HEK293T (cell line): ENCODE measurements around the gene MGMT.

Experiments used
- CTCF ChIA-PET: fragments of 350-600 bp; formaldehyde crosslinking; extraction: SDS; loops from one replicate; lab custom pipeline; 2021; ENCODE audit warnings: antibody characterized with exemption, inconsistent platforms; lab: Yijun Ruan, JAX
- POLR2A ChIA-PET: fragments of 350-600 bp; formaldehyde crosslinking; extraction: SDS; loops from one replicate; lab custom pipeline; 2020; ENCODE audit warnings: antibody characterized with exemption, inconsistent platforms; lab: Yijun Ruan, JAX
- DNase-seq: peaks from one replicate; pipeline ENCODE4 v3.0.0; 2012; ENCODE audit warnings: mixed read lengths; ENCODE audit errors: extremely low spot score
- ARNT ChIP-seq: fragments of 450-650 bp; IDR thresholded peaks from 2 replicates; pipeline ENCODE4 v1.6.1; 2017; ENCODE audit warnings: mild to moderate bottlenecking
- BHLHE40 ChIP-seq: fragments of 450-650 bp; IDR thresholded peaks from 2 replicates; pipeline ENCODE4 v1.6.1; 2016; ENCODE audit warnings: mild to moderate bottlenecking, moderate library complexity, borderline replicate concordance
- CTBP1 ChIP-seq: fragments of 450-650 bp; IDR thresholded peaks from 2 replicates; pipeline ENCODE4 v1.6.1; 2016; ENCODE audit warnings: borderline replicate concordance
- ELF4 ChIP-seq: fragments of 450-650 bp; IDR thresholded peaks from 2 replicates; pipeline ENCODE4 v1.6.1; 2017; ENCODE audit warnings: antibody characterized with exemption
- FOXA1 ChIP-seq: fragments of 450-650 bp; IDR thresholded peaks from 2 replicates; pipeline ENCODE4 v1.6.1; 2016; ENCODE audit warnings: mild to moderate bottlenecking
- FOXK2 ChIP-seq: fragments of 450-650 bp; IDR thresholded peaks from 2 replicates; pipeline ENCODE4 v1.6.1; 2016; ENCODE audit warnings: mild to moderate bottlenecking
- FOXM1 ChIP-seq: fragments of 450-650 bp; IDR thresholded peaks from 2 replicates; pipeline ENCODE4 v1.6.1; 2017; ENCODE audit warnings: mild to moderate bottlenecking, borderline replicate concordance
- HDGF ChIP-seq: fragments of 450-650 bp; IDR thresholded peaks from 2 replicates; pipeline ENCODE4 v1.6.1; 2017; ENCODE audit warnings: antibody characterized with exemption, borderline replicate concordance
- L3MBTL2 ChIP-seq: fragments of 450-650 bp; conservative IDR thresholded peaks from 2 replicates; pipeline ENCODE4 v1.6.1; 2016; ENCODE audit warnings: mild to moderate bottlenecking
- LEF1 ChIP-seq: fragments of 450-650 bp; IDR thresholded peaks from 2 replicates; pipeline ENCODE4 v1.6.1; 2017; ENCODE audit warnings: mild to moderate bottlenecking, borderline replicate concordance
- NFRKB ChIP-seq: fragments of 450-650 bp; IDR thresholded peaks from 2 replicates; pipeline ENCODE4 v1.6.1; 2016; ENCODE audit warnings: mild to moderate bottlenecking, moderate library complexity
- PKNOX1 ChIP-seq: fragments of 450-650 bp; IDR thresholded peaks from 2 replicates; pipeline ENCODE4 v1.6.1; 2016
- SP1 ChIP-seq: fragments of 450-650 bp; IDR thresholded peaks from 2 replicates; pipeline ENCODE4 v1.6.1; 2017
- SUZ12 ChIP-seq: fragments of 450-650 bp; IDR thresholded peaks from 2 replicates; pipeline ENCODE4 v1.6.1; 2016; ENCODE audit warnings: mild to moderate bottlenecking
- TARDBP ChIP-seq: fragments of 450-650 bp; IDR thresholded peaks from 2 replicates; pipeline ENCODE4 v1.6.1; 2016
- ZNF384 ChIP-seq: fragments of 450-650 bp; IDR thresholded peaks from 2 replicates; pipeline ENCODE4 v1.6.1; 2016

MGMT gene

GRCh38 chr10:129448539-129448938 is 18.5 kb upstream of the MGMT start:
- CTCF ChIA-PET, result interaction anchor here (0.6 kb wide), 1 partner anchor 1931 kb away, joined by 3 read pairs; no protein-coding TSS in a partner anchor
- TF ChIP-seq LEF1, result no peak
- no peak for TF ChIP-seq ELF4
- no peak for TF ChIP-seq HDGF
- TF ChIP-seq FOXK2, result no peak
- POLR2A ChIA-PET, result no interaction called here

GRCh38 chr10:129449893-129450292 is 17.1 kb upstream of the MGMT start:
- ChIA-PET POLR2A (no interaction called here), CTCF (no interaction called here)
- DNase-seq, result no peak
- TF ChIP-seq L3MBTL2 (no peak), ELF4 (no peak), ARNT (no peak), SUZ12 (no peak), LEF1 (no peak), NFRKB (no peak), PKNOX1 (no peak), FOXA1 (no peak), TARDBP (no peak), FOXK2 (no peak), BHLHE40 (no peak), HDGF (no peak), FOXM1 (no peak), CTBP1 (no peak), SP1 (no peak), ZNF384 (no peak)

More at GRCh38 chr10:129448539-129448938, 18.5 kb upstream of the MGMT start:
- no peak for DNase-seq

- DNase-seq, result no peak
- ChIA-PET POLR2A (no interaction called here), CTCF (no interaction called here)
- TF ChIP-seq NFRKB (no peak), FOXM1 (no peak), FOXA1 (no peak), HDGF (no peak), FOXK2 (no peak), LEF1 (no peak)
Measured at GRCh38 chr10:129450391-129450790, 16.6 kb upstream of the MGMT start.

GRCh38 chr10:129455625-129456024 is 11.4 kb upstream of the MGMT start:
- ChIA-PET POLR2A (no interaction called here), CTCF (no interaction called here)
- no peak for DNase-seq
- TF ChIP-seq SUZ12 (no peak), TARDBP (no peak), FOXM1 (no peak), ELF4 (no peak), ARNT (no peak), LEF1 (no peak)

GRCh38 chr10:129459762-129460539 is 7.1 kb upstream of the MGMT start:
- TF ChIP-seq FOXA1 (no peak), FOXM1 (no peak), SUZ12 (no peak), FOXK2 (no peak), ELF4 (no peak), L3MBTL2 (no peak), PKNOX1 (no peak), ARNT (no peak), CTBP1 (no peak), BHLHE40 (no peak)
- CTCF ChIA-PET, result no interaction called here
- DNase-seq, result no peak
- POLR2A ChIA-PET, result no interaction called here

- ChIA-PET POLR2A (no interaction called here), CTCF (no interaction called here)
- TF ChIP-seq CTBP1 (no peak), SUZ12 (no peak)
- DNase-seq, result no peak
Measured at GRCh38 chr10:129462257-129462795, 4.7 kb upstream of the MGMT start.

- CTCF ChIA-PET, result no interaction called here
- no peak for TF ChIP-seq ZNF384
- TF ChIP-seq LEF1, result no peak
- TF ChIP-seq SUZ12, result no peak
- no peak for TF ChIP-seq SP1
- TF ChIP-seq BHLHE40, result no peak
- TF ChIP-seq ELF4, result no peak
- no peak for DNase-seq
- POLR2A ChIA-PET, result no interaction called here
Measured at GRCh38 chr10:129464251-129464650, 2.8 kb upstream of the MGMT start.
